ENCODE results near the gene C3orf70. TPM values are rescaled to one million over a fixed set of nuclear protein-coding genes. Genes with fewer than 3 reads are reported as not detected.
"Not testable (repeated sequence)": the region's sequence is repeated elsewhere in the genome, so short reads cannot be mapped to it uniquely, and the experiment has no call there.

Gene C3orf70
- total RNA-seq, 1 donor from 2014 or later = 1.5 TPM

DNA sequence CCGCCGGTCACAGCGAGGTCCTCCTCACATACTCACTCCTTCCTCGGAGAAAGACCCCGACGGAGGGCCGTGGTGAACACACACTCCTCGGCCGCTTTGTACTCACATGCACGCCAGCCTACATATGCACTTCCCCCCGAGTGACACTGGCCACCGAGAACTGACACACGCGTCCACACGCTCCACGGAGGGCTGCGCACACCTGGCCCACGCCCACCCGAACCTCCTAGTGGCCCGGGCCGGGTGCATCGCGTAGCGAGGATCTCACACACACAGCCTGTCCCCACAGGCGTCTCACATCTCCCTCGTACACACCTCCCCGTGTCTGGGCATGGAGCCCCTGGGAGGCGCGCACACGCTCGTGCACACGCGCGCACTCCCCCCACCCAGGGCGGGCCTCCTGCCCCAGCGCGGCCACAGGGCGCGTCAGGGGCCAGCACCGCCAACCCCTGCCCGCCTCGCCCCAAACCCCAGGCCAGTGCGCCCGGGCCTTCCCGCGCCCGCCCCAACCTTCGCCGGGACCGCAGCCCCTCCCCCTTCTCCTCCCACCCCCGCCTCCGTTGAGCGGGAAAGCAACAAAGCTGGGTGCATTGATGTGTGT, 411 bp upstream of the C3orf70 start:
- DNase-seq (no peak), ATAC-seq (ENCODE audit: poor library complexity) (peak; percentile 33)
- intact Hi-C loops (cut with DNase I) = no loop called here

DNA sequence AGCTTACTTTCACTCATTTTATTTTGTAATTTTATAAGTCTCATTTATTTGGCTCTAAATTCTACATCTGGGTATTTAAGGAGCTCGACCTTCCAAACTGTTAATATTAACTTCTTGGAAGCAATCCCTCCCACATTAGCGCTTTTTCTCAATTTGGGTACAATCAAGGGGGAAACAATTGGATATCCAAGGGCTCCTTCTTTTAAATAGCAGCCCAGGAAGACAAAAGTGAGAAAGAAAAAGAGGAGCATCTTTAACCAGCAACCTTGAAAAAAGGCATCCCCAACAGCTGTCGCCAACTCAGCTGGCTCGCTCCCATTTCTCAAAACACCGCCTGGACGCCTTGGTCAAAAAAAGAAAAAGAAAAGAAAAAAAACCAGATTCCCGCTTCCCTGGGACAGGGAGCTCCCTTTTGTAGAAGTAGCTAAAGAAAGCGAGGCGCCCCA, 873 bp downstream of the C3orf70 start:
- intact Hi-C loops (cut with DNase I) = no loop called here
- ATAC-seq (ENCODE audit: poor library complexity) = no peak
- no peak for DNase-seq

DNA sequence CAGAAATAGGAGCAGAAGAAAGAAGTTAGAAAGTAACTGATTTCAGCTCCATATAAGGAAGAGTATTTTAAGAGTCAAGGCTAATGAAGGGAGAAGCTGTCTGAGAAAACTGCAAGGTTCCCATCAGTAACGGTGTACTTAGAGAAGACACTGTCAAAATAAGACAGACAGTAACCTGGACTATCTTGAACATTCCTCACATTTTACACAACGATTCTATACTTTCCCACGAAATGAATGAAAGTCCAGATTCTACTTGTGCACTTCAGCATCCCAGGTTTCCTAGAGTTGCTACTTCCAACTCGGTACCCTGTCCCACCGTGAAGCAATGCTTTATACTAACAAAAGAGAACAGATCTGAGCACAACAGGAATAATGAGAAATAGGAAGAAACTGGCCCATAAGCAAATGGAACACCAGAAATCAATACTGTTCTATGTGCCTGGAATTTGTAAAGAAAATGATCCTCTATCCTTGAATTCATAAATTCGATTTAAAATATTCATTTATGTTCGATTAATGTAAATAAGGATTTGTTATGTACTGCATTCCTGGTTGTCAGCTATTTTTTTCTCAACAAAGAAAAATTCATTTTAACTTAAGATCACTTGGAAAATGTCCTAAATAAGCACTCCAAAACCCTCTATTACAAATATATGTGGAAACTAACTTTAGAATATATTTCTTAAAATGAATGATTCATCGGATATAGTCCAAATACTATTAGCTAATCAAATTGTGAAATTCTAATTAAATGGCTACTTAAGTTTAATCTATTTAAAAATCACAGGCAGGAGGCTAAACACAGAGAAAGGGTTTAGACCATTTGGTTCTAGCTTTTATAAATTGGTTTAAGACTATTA, 1.5 kb downstream of the C3orf70 start:
- no peak for DNase-seq
- intact Hi-C loops (cut with DNase I) = no loop called here
- no peak for ATAC-seq (ENCODE audit: poor library complexity)

GRCh38 chr3:185150561-185150960, 2.3 kb downstream of the C3orf70 start:
- intact Hi-C loops (cut with DNase I) = no loop called here
- DNase-seq = no peak
- ATAC-seq (ENCODE audit: poor library complexity) = no peak

DNA sequence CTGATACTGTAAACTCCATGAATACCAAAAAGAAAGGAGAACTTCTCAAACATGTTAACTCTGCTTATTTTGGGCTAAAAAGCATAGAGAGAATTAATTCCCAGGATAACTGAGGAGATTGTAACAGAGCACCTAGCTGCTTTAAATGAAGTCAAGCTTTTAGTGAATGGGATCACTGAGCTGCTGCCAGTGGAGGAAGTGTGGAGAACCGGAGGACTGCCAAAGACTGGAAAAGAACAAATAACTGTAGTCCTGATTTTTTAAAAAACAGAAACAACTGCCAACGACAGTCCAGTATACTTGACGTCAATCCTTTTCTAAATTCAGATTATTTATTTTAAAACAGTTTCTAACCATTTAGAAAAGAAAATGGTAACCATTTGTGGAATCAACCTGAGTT, 3.3 kb downstream of the C3orf70 start:
- DNase-seq (no peak), ATAC-seq (ENCODE audit: poor library complexity) (no peak)
- intact Hi-C loops (cut with DNase I) = no loop called here

DNA sequence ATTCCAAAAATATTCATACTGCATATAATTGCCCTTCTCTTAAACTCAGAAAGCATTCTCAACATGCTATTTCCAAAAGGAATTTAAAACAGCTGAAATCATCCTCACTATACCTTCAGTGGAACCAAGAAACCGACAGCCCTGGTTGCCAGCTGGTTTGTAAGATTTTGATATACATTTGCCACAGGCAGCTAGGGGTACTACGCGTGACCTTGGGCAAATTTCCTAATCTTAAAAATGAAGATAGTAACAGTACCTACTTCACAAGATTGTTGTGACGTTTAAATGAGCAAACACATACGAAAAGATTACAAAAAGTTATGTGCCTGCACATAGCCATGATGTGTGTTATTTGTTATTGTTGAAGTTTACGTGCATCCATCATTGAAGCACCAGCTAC, 7.3 kb downstream of the C3orf70 start:
- no peak for DNase-seq
- no peak for ATAC-seq (ENCODE audit: poor library complexity)
- intact Hi-C loops (cut with DNase I) = no loop called here

GRCh38 chr3:185144784-185145183, 8.1 kb downstream of the C3orf70 start:
- DNase-seq (no peak), ATAC-seq (ENCODE audit: poor library complexity) (no peak)
- intact Hi-C loops (cut with DNase I) = no loop called here

- ATAC-seq (ENCODE audit: poor library complexity) (no peak), DNase-seq (no peak)
- intact Hi-C loops (cut with DNase I) = no loop called here
Observed at GRCh38 chr3:185137821-185138220, 15.0 kb downstream of the C3orf70 start.

DNA sequence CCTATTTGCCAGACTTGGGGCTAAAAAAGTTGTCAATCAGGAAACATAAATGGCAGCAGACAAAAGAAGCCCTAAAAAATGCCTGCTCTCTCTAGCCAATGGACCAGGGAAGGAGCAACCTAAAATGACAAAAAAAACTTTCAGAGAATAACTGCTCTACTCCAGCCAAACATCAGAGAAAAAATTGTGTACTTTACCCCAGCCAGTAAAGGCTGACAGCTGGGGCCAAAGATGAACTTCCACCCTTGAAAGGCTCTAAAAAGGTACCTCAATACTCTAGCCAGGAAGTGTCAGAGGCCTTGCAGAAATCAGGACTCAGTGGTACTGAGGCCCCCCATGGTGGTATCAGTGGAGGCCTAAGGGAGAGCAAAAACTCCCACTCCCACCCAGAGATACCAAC, 18.4 kb downstream of the C3orf70 start:
- intact Hi-C loops (cut with DNase I) = no loop called here
- DNase-seq (no peak), ATAC-seq (ENCODE audit: poor library complexity) (no peak)

DNA sequence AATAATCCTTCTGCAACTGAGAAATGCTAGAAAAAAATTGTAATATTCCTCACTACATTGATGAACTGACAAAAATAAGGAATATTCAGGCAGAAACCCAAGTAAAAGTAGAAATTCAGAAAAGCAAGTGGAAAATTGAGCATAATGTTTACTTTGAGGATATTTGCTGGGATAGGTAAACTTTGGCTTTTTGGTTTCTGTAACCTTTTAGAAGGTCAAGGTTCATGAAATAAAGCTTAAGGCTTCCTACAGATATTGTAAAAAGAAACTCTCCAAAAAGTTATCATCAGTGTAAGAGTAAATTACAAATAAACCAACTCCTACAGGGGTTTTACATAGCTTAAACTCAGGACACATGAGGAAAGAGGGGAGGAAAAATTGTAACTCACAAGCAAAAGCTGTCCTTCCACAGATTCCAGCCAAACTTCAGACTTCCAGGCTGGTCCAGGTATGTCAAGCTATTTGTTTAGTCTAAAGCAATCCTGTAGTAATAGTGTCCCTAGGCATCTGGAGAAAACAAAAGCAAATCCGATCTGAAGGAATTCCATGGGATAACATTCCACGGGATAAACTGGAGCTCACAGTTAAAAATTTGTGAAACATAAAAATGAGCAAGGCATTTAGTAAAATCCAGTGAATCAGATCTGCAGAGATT, 21.1 kb downstream of the C3orf70 start:
- intact Hi-C loops (cut with DNase I) = no loop called here
- DNase-seq = no peak
- ATAC-seq (ENCODE audit: poor library complexity) = no peak

- no peak for ATAC-seq (ENCODE audit: poor library complexity)
- intact Hi-C loops (cut with DNase I) = no loop called here
Observed at GRCh38 chr3:185129083-185129482, 23.8 kb downstream of the C3orf70 start.

DNA sequence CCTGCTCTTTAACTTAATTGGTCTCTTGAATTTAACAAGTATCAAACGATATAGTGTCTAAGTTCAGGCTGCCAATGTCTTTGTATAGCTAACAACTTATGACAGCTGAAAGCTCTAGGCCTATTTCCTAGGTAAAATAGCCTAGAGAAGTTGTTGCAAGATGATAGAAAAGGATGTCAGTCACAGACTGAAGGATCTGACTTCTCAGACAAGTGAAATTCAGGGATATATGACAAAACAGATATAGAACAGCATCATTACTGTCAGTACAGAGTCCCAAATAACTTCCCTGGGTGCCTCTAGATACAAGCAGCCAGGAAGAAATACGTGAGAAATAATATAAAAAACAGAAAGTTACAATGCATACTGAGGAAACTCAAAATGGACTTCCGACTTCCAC, 26.7 kb downstream of the C3orf70 start:
- no peak for DNase-seq
- intact Hi-C loops (cut with DNase I) = no loop called here
- ATAC-seq (ENCODE audit: poor library complexity) = no peak

More at GRCh38 chr3:185129083-185129482, 23.8 kb downstream of the C3orf70 start:
- DNase-seq = no peak

- intact Hi-C loops (cut with DNase I) = no loop called here
- ATAC-seq (ENCODE audit: poor library complexity) (no peak), DNase-seq (no peak)
Observed at GRCh38 chr3:185120126-185120525, 32.7 kb downstream of the C3orf70 start.

DNA sequence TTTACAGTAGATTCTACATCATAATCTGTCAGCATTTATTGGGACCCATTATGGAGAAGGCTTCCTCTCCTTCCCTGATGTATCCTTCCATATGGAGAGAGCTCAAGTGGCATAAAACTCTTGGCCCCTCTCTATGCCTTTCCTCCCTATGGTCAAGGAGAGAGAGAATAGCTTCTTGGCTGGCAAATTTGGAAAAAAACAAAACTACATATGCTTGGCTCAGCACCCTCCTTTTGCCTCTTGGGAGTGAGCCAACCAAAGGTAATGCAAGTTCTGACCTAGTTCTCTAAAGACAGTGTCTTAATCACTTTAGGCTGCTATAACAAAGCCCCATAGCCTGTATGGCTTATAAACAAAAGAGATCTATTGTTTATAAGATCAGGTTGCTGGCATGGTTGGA, 37.5 kb downstream of the C3orf70 start:
- no peak for ATAC-seq (ENCODE audit: poor library complexity)
- no peak for DNase-seq
- intact Hi-C loops (cut with DNase I) = no loop called here

DNA sequence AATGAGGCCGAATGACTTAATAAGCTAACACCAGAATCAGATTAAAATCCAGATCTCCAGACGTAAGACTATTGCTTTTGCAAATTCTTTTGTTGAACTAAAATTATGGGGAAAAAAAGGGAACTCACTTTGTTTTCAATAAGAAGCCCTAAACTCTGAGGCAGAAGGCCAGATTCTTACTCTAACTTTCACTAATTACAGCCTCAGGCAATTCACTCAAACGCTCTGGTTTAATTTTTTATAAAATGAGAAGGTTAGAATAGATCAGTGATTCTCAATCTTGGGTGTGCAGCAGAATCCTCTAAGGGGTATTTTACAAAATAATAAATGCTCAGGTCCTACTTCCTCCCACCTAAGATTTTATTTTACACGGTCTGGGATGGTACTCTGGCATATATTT, 38.1 kb downstream of the C3orf70 start:
- ATAC-seq (ENCODE audit: poor library complexity) (no peak), DNase-seq (no peak)
- intact Hi-C loops (cut with DNase I) = no loop called here

GRCh38 chr3:185112186-185112585, 40.7 kb downstream of the C3orf70 start:
- DNase-seq = no peak
- intact Hi-C loops (cut with DNase I) = no loop called here
- no peak for ATAC-seq (ENCODE audit: poor library complexity)

DNA sequence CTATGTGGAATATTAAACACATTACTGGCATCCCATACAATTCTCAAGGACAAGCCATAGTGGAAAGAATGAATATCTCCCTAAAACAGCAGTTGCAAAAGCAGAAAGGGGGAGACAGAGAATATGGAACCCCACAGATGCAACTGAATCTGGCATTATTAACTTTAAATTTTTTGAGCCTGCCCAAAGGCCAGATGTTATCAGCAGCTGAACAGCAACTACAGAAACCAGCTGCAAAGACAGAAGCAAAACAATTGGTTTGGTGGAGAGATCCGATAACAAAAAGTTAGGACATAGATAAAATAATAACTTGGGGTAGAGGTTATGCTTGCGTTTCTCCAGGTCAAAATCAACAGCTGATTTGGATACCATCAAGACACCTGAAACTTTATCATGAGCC, 43.8 kb downstream of the C3orf70 start:
- intact Hi-C loops (cut with DNase I); DNase-seq; ATAC-seq (ENCODE audit: poor library complexity): not testable (repeated sequence)

DNA sequence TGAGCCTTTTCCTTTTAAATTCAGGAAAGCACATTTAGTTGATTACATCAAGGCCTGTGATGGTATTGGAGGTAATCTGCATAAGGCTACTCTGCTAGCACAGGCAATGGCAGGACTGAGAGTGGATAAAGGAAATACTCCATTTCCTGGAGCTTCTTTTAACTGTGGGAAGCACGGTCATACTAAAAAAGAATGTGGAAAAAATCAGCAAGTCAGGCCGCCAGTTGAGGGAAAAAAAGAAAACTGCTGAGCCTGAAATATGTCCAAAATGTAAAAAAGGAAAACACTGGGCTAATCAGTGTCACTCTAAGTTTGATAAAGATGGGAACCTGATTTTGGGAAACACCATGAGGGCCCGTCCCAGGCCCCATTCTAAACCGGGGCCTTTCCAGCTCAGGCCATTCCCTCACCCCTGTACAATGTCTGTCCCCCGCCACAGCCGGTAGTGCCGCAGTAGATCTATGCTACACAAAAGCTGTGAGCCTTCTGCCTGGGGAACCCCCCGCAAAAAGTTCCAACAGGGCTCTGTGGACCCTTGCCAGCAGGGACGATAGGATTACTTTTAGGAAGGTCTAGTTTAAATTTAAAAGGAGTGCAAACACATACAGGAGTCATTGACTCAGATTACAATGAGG, 46.5 kb downstream of the C3orf70 start:
- DNase-seq; ATAC-seq (ENCODE audit: poor library complexity); intact Hi-C loops (cut with DNase I): not testable (repeated sequence)

DNA sequence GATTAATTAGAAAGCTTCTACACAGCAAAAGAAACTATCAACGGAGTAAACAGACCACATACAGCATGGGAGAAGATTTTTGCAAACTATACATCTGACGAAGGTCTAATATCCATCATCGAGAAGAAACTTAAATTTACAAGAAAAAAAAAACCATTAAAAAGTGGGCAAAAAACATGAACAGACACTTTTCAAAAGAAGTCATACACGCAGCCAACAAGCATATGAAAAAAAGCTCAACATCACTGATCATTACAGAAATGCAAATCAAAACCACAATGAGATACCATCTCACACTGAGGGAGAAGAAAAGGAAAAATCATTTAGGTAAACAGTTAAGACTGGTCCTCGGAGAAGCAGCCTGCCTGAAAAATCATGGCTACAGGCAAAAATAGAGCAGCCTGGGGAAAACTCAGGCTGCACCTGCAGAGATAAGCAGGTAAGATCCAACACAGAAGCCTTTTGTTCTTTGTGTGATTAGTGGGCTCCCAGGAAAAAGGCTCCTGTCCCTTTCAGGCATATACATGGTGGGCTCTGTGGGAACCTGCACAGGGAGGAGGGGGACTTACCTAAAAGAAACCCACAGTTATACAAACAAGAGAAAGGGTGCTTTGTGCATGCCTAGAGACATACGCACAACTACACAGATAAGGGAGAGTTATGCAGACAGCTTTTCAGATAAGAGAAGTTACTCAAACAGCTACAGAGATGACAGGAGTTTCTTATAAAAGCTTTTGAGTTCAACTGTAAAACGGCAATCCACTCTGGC, 49.3 kb downstream of the C3orf70 start:
- intact Hi-C loops (cut with DNase I) = no loop called here
- no peak for DNase-seq
- no peak for ATAC-seq (ENCODE audit: poor library complexity)
